ENCODE data around the gene CNNM2. TPM values are rescaled to one million over a fixed set of nuclear protein-coding genes. Genes with fewer than 3 reads are reported as not detected.
"Not testable (repeated sequence)": the region's sequence is repeated elsewhere in the genome, so short reads cannot be mapped to it uniquely, and the experiment has no call there.

The CNNM2 gene
- polyA plus RNA-seq, 3 donors, result 10.2 to 11.5 (median 10.9) TPM

- DNase-seq, result no peak
These were observed 2.1 kb downstream of the CNNM2 start for GRCh38 chr10:102919992-102920739.

DNA sequence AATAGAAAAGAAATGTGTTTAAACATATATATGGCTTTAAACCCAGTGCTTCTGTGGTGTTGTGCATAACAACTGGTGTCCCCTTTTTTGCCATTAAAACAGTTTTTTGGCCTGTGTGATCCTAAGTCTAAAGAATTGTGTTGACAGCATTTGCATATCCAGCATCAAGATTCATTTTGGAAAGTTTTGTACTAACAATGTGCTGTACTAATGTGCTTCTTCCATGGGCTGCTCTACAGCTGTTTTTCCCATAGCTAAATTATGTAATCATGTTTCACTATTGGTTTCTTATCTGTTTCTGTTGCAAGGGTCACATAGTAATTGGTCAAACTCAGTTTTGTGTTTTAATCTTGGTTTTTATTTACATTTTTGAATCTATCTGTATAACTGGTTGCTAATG, 5.5 kb downstream of the CNNM2 start:
- no peak for DNase-seq

DNA sequence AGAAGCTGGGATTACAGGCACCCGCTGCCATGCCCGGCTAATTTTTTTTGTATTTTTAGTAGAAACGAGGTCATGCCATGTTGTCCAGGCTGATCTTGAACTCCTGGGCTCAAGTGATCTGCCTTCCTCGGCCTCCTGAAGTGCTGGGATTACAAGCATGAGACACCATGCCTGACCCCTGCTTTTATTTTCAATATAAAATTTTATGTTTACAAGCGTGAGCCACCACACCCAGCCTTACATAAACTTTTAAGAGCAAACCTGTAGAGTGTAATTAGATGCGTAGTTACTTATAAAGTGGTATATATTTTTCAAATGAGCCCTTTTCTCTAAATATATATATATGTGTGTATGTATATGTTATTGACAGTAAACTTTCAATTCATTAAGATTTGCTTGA, 8.7 kb downstream of the CNNM2 start:
- DNase-seq, result no peak

DNA sequence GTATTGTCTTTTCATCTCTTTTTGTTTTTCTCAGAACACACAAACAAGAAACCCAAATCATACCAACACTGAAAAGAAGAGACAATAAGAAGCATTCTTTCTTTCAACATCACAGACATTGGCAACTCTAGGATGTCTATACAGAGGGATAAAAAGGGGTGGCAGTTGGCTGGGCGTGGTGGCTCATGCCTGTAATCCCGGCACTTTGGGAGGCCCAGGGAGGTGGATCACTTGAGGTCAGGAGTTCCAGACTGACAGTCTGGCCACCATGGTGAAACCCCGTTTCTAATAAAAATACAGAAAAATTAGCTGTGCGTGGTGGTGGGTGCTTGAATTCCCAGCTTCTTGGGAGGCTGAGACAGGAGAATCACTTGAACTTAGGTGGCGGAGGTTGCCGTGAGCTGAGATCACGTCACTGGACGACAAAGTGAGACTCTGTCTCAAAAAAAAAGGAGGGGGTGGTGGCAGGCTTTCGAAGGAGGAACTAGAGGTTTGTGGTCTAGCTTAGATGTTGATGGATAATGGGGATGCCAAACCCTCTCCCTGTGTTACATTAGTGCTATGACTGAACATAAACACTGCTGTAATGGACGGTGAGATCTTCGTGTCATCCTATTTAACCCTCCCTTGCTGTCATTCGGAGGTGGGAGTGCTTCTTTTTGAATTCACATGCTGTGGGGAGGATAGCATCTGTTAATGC, 9.4 kb downstream of the CNNM2 start:
- DNase-seq, result no peak

DNA sequence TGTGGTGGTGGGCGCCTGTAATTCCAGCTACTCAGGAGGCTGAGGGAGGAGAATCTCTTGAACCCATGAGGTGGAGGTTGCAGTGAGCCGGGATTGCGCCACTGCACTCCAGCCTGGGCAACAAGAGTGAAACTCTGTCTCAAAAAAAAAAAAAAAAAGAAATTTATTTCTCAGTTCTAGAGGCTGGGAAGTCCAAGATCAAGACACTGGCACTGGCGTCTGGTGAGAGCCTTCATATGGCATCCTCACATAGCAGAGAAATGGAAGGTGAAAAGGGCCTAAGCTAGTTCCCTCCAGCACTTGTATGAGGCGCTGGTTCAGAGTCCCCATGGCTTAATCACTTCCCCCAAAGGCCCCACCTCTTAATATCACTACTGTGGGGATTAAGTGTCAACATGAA, 10.3 kb downstream of the CNNM2 start:
- not testable (repeated sequence) for DNase-seq

DNA sequence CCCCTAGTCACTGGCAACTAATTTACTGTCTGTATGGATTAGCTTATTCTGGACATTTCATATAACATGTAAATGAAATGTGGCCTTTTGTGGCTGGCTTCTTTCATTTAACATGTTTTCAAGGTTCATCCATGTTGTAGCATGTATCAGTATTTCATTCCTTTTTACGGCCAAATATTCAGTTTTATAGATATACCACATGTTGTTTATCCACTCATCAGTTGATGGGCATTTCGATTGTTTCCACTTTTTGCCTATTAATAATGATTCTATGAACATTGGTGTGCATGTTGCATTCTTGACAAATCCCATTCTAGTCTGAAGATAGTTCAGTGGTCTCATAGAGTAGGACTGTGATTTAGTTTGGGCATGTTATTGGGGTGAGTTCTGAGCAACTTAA, 12.6 kb downstream of the CNNM2 start:
- no peak for DNase-seq

DNA sequence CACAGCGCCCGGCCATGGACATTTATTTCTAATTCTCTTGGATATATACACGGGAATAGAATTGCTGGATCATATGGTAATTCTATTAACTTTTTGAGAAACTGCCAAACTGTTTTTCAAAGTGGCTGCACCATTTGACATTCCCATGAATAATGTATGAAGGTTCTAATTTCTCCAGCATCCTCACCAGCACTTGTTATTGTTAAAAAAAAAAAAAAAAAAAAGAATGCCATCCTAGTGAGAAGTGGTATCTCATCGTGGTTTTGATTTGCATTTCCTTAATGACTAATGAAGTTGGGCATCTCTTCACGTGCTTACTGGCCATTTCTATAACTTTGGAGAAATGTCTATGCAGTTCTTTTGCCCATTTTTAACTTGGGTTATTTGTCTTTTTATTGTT, 13.5 kb downstream of the CNNM2 start:
- DNase-seq, result no peak

DNA sequence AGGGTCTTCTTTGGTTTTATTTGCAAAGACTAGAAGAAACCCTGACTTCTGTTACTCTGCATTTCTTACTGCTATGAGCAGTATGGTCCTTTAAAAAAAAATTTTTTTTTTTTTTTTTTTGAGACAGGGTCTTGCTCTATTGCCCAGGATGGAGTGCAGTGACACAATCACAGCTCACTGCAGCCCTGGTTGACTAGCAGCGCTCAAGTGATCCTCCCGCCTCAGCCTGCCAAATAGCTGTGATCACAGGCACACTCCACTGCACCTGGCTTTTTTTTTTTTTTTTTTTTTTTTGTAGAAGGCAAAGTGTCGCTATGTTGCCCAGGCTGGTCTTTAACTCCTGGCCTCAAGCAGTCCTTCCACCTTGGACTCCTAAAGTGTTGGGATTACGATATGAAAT, 17.4 kb downstream of the CNNM2 start:
- DNase-seq, result no peak

GRCh38 chr10:102935939-102936605, 18.0 kb downstream of the CNNM2 start:
- DNase-seq, result no peak

DNA sequence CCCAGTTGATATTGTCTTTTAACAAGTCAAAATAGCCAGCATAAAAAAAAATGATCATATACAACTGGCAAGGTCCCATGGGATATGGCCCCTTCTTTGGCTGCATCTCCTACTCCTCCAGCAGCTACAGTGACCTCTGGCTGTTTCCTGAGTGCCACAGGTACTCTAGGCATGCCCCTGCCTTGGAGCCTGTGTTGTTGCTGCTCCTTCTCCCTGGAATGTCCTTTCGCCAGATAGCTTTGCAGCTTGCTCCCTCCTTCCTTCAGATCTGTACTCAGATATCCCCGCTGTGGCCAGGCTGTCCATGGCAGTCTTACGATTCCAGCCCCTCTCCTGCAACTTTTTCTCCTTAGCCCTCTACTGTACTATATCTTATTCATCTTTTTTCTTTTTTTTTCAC, 23.3 kb downstream of the CNNM2 start:
- DNase-seq, result no peak

DNA sequence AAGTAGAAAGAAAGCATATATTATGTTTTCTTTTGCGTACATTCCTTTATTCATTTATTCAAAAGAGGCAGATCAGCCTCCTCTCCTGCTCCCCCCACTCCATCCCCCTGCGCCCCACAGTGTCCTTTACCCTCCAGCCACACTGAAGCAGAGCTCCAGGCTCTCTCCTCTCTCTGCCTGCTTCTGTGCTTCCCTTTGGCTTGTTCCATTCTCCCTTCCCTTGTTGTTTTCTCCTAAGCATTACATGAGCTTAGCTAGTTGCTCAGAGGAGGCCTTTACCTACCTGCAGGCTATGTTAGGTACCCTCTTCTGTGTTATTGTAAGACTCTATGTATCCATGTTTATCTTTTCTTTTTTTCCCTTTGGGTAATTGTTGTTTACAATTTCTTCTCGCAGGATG, 27.4 kb downstream of the CNNM2 start:
- DNase-seq, result no peak

GRCh38 chr10:102945962-102946361, 27.9 kb downstream of the CNNM2 start:
- no peak for DNase-seq

- DNase-seq, result no peak
These were observed 28.9 kb downstream of the CNNM2 start for GRCh38 chr10:102946992-102947391.

DNA sequence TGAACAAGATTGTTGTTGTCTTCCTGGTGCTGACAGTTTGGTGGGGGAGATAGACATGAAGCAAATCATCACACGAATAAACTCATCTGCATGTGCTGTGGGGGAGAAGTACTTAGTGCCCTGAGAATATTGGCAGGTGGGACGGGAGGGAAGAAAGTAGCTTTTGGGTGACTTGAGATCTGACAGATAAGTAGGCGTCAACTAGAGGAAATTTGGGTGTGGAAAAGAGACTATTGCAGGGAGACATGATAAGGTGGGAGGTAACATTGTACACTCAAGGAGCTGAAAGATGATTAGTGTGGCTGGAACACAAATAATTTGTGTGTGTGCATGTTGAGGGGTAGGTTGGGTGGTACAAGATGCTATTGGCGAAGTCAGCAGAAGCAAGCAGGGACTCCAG, 30.1 kb downstream of the CNNM2 start:
- DNase-seq, result no peak

- DNase-seq, result no peak
These were observed 30.7 kb downstream of the CNNM2 start for GRCh38 chr10:102948786-102949185.

GRCh38 chr10:102949916-102950315, 31.8 kb downstream of the CNNM2 start:
- DNase-seq, result no peak

DNA sequence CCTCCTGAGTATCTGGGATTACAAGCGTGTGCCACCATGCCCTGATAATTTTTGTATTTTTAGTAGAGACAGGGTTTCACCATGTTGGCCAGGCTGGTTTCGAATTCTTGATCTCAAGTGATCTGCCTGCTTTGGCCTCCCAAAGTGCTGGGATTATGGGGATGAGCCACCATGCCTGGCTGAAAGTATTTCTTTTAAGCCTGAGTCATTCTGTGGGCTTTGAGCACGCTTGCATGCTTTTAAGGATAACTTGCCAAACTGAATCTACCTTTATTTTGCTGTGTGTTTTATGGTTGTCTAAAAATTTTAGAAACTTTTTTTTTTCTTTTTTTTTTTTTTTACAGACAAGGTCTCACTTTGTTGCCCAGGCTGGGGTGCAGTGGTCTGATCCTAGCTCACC, 33.2 kb downstream of the CNNM2 start:
- DNase-seq, result no peak

DNA sequence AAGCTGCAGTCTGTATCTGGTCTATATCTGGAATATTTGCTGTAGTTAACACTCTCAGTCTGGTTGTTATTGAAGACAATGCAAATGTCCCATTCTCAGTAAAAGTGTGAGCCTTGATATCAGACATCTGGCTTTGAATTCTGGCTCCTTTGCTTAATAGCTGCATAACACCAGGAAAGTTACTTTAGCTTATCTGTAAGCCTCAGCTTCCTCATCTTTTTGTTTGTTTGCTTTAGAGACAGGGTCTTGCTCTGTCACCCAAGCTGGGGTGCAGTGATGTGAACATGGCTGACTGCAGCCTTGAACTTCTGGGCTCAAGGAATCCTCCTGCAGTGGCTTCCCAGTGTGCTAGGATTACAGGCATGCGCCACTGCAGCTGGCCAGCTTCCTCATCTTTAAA, 41.3 kb downstream of the CNNM2 start:
- DNase-seq, result no peak

GRCh38 chr10:102960157-102960556, 42.1 kb downstream of the CNNM2 start:
- DNase-seq, result no peak

- no peak for DNase-seq
These were observed 44.2 kb downstream of the CNNM2 start for GRCh38 chr10:102962267-102962666.

GRCh38 chr10:102962951-102963755, 45.1 kb downstream of the CNNM2 start:
- DNase-seq, result no peak

DNA sequence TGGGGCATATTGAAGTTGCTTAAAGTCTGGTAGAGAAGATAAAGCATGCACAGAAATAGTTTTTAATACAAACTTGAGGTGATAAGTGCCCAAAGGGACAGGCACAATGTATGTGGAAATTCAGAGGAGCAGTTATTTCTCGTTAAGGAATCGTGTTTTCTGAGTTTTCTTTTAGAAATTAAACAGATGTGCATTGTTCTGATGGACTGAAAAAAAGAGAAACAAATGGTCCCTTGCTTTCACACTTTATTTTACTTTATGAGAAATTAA, 45.6 kb downstream of the CNNM2 start:
- DNase-seq, result no peak

DNA sequence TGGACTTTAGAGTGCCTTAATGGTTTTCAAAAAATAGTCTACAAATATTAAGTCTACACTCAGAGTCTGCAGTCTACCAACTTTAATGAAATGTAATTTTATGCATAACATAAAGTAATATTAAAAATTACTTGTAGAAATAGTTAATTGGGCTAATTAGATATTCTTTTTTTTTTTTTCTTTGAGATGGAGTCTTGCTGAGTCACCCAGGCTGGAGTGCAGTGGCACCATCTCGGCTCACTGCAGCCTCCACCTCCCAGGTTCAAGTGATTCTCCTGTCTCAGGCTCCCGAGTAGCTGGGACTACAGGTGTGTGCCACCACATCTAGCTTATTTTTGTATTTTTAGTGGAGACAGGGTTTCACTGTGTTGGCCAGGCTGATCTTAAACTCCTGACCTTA, 46.0 kb downstream of the CNNM2 start:
- DNase-seq, result not testable (repeated sequence)
